Activated CD4-positive, CD25-positive, alpha-beta regulatory T cell (primary cell): ENCODE measurements around the gene C18orf32.
"Not testable (repeated sequence)": the region's sequence is repeated elsewhere in the genome, so short reads cannot be mapped to it uniquely, and the experiment has no call there.

Experiments
- DNase-seq, 4 experiments: peaks; one replicate each; lab custom pipeline; 2025; lab: John Stamatoyannopoulos, UW

The C18orf32 gene

GRCh38 chr18:49500201-49500921, 13.3 kb upstream of the C18orf32 start:
- DNase-seq: no peak

DNA sequence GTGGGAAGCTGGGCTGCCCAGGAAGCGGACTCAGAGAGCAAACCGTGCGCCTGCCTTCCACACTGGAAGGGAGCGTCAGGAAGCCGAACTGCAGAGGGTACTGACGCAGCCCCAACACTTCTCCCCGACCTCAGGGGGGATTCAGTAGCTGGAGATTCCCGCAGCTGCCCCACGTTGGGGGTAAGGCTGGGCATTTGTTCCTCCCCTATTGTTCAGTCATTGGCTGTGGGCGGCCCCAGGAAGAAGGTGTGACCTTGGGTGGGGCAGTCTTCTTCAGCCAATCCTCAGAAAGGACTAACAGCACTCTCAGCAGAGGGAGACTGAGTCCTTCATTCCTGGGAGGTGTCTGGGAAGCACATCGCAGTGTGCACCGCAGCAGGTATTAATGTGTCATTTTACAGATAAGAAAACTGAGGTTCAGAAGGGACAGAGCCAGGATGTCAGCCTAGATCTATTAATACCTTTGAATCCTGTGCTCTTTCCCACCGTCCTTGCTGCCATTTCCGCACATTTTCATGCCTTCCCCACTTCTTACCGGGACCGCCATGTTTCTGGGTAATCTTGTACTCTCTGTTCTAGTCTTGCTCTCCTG, 12.1 kb upstream of the C18orf32 start:
- no peak for DNase-seq

GRCh38 chr18:49495480-49495879, 8.4 kb upstream of the C18orf32 start:
- no peak for DNase-seq

DNA sequence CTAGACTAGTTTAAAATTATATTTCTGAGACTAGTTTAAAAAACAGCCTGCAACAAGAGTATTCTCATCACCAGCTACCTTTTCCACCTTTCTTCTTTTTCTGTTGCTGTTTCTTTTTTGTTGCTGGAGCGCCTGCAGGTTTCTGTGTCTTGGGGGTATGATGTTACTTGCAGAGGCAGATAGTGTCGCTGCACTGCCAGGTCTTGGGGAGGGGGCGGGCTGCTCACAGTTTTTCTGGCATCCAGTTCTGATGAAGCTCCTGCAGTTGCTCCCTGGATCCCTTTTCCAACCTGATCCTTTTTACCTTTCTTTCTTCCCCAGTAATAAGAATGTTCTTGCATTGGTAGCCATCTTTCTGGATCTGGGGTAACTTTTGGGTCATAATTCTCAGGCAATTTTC, 8.0 kb upstream of the C18orf32 start:
- DNase-seq: no peak

DNA sequence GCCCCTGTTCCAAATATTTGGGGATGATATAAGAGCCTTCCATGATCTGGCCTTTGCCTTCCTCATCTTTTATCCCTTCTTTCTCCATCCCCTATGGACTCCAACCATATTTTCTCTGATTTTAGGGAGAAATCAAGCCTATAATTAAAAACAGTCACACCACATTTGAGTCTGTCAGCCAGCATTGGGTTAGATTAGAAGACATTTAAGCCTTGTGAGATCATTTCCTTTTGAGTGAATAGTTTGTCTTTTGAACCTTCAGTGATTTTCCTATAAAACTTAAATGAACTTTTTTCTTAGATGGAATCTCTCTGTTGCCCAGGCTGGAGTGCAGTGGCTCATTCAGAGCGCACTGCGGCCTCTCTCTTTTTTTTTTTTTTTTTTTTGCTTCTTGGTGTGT, 7.6 kb upstream of the C18orf32 start:
- DNase-seq: no peak

GRCh38 chr18:49492694-49493033, 5.6 kb upstream of the C18orf32 start:
- DNase-seq: no peak

GRCh38 chr18:49491857-49492693, 5.0 kb upstream of the C18orf32 start, which contains the start of gene RPL17:
Gene RPL17, minus strand, starts transcription at chr18:49492465.
- DNase-seq: peak; percentile 57 to 68 (median 66)

DNA sequence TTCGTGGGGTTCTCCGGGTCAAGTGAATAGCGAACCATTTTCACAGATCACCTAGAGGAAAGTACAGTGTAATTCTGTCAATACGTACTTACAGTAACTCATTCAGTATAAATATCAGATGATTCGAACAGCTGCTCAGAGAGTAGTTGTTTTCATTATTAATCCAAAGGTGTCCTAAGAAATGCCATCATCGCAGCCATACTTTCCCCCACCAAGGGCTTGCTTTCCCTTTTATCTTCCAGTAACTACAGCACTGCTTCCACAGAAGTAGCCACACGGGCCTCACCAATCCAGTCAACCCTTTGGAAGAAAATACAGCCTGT, 4.5 kb upstream of the C18orf32 start:
- DNase-seq: no peak

GRCh38 chr18:49490246-49490762, 3.3 kb upstream of the C18orf32 start:
- no peak for DNase-seq

DNA sequence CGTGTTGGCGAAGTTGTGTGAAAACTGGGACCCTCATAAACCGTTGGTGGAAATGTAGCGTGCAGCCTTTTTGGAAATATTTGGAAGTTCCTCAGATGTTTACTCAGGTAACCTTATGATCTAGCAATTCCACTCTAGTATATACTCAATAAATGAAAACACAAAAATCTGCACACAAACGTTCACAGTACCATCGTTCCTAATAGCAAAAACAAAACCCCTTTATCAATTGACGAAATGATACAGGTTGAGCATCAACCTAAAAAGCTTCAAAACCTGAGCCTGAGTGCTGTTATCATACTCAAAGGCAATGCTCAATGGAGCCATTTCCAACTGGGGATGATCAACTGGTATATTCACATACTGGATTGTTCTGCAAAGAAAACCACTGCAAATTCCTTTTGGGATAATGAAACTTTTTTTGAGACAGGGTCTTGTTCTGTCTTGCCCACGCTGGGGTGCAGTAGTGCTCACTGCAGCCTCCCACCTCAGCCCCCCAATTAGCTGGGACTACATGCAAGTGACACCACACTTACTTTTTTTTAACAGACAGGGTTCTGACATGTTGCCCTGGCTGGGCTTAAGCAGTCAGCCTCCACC, 777 bp upstream of the C18orf32 start:
- DNase-seq: no peak

GRCh38 chr18:49486606-49486952, 455 bp downstream of the C18orf32 start:
- DNase-seq: no peak

GRCh38 chr18:49486134-49486533, 900 bp downstream of the C18orf32 start:
- no peak for DNase-seq

- no peak for DNase-seq
These were observed 3.8 kb downstream of the C18orf32 start for GRCh38 chr18:49483198-49483597.

DNA sequence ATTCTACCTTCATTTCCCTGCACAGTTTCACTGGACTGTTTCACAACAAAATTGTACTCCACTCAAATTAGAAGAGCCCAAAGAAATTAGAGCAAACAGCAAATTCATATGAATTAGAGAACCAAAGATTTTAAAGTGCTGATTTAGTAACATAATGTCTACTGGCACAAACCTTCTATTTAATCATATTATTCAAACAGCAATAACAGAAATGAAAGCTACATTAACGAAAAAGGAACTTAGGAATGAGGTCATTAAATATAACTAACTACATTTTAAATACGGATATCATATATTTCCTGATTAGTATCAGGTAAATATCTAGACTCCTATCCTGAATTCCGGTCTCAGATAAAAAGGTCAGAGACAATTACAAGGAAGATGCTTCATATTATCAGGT, 5.1 kb downstream of the C18orf32 start:
- DNase-seq: no peak

GRCh38 chr18:49481317-49481716, 5.7 kb downstream of the C18orf32 start:
- no peak for DNase-seq

GRCh38 chr18:49479381-49480137, 7.5 kb downstream of the C18orf32 start:
- no peak for DNase-seq

DNA sequence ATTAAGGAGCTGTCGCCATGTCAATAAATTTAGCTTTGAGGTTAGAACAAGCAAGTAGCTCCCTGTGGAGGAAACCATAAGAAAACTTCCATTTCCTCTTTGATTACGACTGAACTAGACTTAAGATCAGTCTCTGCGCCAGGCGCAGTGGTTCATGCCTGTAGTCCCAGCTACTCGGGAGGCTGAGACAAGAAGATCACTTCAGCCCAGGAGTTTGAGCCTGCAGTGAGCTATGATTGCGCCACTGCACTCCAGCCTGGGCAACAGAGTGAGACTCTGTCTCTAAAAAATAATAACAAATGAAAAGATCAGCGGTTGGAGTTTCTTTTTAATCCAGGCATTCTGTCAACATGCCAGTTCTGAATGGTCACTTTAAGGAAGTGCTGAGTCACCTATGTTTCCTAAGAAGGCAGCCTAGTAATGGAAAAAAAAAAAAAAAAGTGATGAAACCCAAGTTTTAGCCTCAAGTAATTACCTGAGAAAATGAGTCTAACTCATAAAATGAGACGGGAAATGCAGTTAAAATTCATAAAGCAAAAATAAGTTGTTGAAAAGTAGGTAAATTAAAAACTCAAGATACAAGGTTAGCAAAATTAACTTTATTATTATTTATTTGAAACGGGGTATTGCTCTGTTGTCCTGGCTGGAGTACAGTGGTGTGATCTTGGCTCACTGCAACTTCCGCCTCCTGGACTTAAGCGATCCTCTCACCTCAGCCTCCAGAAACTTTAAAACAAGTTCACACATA, 10.2 kb downstream of the C18orf32 start:
- no peak for DNase-seq

DNA sequence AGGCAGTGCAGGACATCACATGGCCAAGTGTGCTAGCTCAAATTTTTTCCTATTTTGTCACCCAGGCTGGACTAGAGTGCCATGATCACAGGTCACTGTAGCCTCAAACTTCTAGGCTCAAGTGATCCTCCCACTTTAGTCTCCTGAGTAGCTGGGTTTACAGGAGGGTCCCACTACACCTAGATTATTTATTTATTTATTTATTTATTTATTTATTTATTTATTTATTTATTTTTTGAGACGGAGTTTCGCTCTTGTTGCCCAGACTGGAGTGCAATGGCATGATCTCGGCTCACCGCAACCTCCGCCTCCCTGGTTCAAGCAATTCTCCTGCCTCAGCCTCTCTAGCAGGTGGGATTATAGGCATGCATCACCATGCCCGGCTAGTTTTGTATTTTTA, 12.1 kb downstream of the C18orf32 start:
- DNase-seq: not testable (repeated sequence)

- DNase-seq: no peak
These were observed 13.3 kb downstream of the C18orf32 start for GRCh38 chr18:49473721-49474120.

GRCh38 chr18:49472459-49472858, 14.6 kb downstream of the C18orf32 start:
- no peak for DNase-seq

- DNase-seq: no peak
These were observed 15.5 kb downstream of the C18orf32 start for GRCh38 chr18:49471532-49471931.
